ENCODE data around the gene GSG1L2.

The GSG1L2 gene

GRCh38 chr17:9828296-9829295 lies 6.7 kb upstream of the GSG1L2 start:
- no peak for TF ChIP-seq Cebpa-rat (IDR thresholded peaks at IDR 0.05)
- no peaks in the 10 kb centered on the region for H4K20me1 ChIP-seq
- peaks cover 19% of the 10 kb centered on the region for H3K4me1 ChIP-seq
- H3K36me3 ChIP-seq = no peaks in the 10 kb centered on the region
- no peak overlapping the region for H3K27ac ChIP-seq
- H3K9ac ChIP-seq = no peak overlapping the region
- no peaks in the 10 kb centered on the region for H3K9me3 ChIP-seq
- H3K27me3 ChIP-seq = no peaks in the 10 kb centered on the region
- no peak overlapping the region for H3K4me3 ChIP-seq
- no peak overlapping the region for H3K4me2 ChIP-seq

DNA sequence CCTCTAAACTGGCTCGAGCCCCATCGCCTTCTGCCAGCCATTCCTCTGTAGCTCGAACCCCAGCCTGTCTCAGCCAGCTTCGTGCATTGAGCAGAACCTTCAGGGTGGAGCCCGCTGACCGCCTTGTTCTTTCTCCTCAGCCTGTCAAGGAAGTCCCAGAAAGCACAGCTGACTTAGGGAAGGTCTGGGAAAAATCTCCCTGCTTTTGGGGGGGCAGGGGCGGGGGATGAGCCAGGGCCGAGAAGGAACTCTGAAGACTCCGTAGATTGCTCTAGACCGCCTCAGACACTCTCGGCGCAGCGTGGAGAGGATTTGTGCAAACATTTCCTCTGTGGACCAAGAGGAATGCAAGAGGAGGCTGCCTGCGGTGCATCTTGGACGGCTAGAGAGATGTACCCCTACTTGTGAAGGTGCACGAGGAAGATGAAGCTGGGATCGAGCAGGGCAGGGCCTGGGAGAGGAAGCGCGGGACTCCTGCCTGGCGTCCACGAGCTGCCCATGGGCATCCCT lies 3.8 kb upstream of the GSG1L2 start, which contains the start of gene GLP2R:
TSS of gene GLP2R (plus strand) at position 284 of the 510 bp plus-strand sequence. CDS start at position 424, 140 bp downstream.
- H3K9me3 ChIP-seq = no peaks in the 10 kb centered on the region
- no peak within 1 kb of the TSS for H3K4me3 ChIP-seq
- H3K9ac ChIP-seq = 0 out of 2 replicates have a peak within 1 kb of the TSS, but pooled peaks have one; percentile 42
- H3K36me3 ChIP-seq = no peaks in the 10 kb centered on the region
- H4K20me1 ChIP-seq = no peaks in the 10 kb centered on the region
- H3K4me1 ChIP-seq = peaks cover 36% of the 10 kb centered on the region
- no peaks in the 10 kb centered on the region for H3K27me3 ChIP-seq
- peak within 1 kb of the TSS; percentile 27; the same call in 1 of the 2 replicates for H3K4me2 ChIP-seq
- TF ChIP-seq Cebpa-rat (IDR thresholded peaks at IDR 0.05) = no peak
- no peak within 1 kb of the TSS for H3K27ac ChIP-seq

- no peaks in the 10 kb centered on the region for H3K27me3 ChIP-seq
- H3K4me3 ChIP-seq = no peak overlapping the region
- H3K9ac ChIP-seq = no peak overlapping the region
- H3K27ac ChIP-seq = no peak overlapping the region
- no peaks in the 10 kb centered on the region for H4K20me1 ChIP-seq
- H3K9me3 ChIP-seq = no peaks in the 10 kb centered on the region
- H3K4me2 ChIP-seq = peak overlapping the region; percentile 27; the same call in 1 of the 2 replicates
- H3K4me1 ChIP-seq = peaks cover 36% of the 10 kb centered on the region
- TF ChIP-seq Cebpa-rat (IDR thresholded peaks at IDR 0.05) = no peak
- H3K36me3 ChIP-seq = no peaks in the 10 kb centered on the region
Observed at GRCh38 chr17:9824797-9825338, 3.0 kb upstream of the GSG1L2 start.

DNA sequence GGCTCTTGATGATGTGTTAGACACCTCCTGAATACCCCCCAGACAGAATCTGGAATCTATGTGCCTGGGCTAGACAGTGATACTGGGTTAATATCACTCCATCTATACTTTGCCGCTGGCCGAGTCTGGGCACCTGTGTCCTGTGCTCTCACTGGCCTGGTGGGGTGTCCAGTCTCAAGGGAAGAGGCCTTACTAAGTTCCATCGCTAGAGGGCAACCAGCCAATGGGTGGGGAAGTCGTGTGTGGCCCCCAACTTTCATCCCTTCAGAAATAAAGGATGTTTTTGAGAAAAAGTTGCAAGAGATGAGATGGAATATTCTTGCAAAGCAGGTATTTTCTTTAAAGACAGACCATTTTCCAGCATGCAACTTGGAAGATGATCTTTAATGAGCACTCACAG lies 2.2 kb upstream of the GSG1L2 start:
- Histone ChIP-seq H4K20me1 (no peaks in the 10 kb centered on the region), H3K27me3 (no peaks in the 10 kb centered on the region)
- no peak for TF ChIP-seq Cebpa-rat (IDR thresholded peaks at IDR 0.05)

DNA sequence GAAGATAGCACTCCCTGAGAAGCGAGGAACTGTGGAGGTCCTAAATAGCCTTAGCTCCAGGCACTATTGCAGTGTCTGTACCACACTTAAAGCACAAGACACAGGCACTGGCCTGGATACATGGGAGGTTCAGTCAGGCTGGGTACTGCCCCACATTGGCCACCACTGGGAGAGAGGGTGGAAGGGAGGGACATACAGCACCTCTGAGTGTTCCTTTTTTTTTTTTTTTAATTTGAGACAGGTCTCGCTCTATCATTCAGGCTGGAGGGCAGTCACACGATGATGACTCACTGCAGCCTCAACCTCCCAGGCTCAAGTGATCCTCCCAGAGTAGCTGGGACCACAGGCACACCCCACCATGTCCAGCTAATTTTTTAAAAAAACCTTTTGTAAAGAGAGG lies 1.4 kb downstream of the GSG1L2 start:
- Histone ChIP-seq H3K9me3 (no peaks in the 10 kb centered on the region), H3K27ac (no peak overlapping the region), H3K9ac (no peak overlapping the region), H3K27me3 (no peaks in the 10 kb centered on the region), H3K4me2 (no peak overlapping the region), H3K36me3 (no peaks in the 10 kb centered on the region), H3K4me3 (no peak overlapping the region), H3K4me1 (peaks cover 39% of the 10 kb centered on the region), H4K20me1 (no peaks in the 10 kb centered on the region)
- no peak for TF ChIP-seq Cebpa-rat (IDR thresholded peaks at IDR 0.05)

More for the DNA sequence above, 2.2 kb upstream of the GSG1L2 start:
- no peak overlapping the region for H3K4me2 ChIP-seq
- peaks cover 36% of the 10 kb centered on the region for H3K4me1 ChIP-seq
- H3K9me3 ChIP-seq = no peaks in the 10 kb centered on the region
- H3K27ac ChIP-seq = no peak overlapping the region
- H3K4me3 ChIP-seq = no peak overlapping the region
- H3K36me3 ChIP-seq = no peaks in the 10 kb centered on the region
- H3K9ac ChIP-seq = no peak overlapping the region

- no peak for TF ChIP-seq Cebpa-rat (IDR thresholded peaks at IDR 0.05)
- Histone ChIP-seq H3K27ac (no peak overlapping the region), H3K4me2 (no peak overlapping the region), H3K9me3 (no peaks in the 10 kb centered on the region), H3K36me3 (no peaks in the 10 kb centered on the region), H3K27me3 (no peaks in the 10 kb centered on the region), H4K20me1 (no peaks in the 10 kb centered on the region), H3K4me3 (no peak overlapping the region), H3K4me1 (peaks cover 31% of the 10 kb centered on the region), H3K9ac (no peak overlapping the region)
Observed at GRCh38 chr17:9818760-9819159, 3.1 kb downstream of the GSG1L2 start.

GRCh38 chr17:9817086-9817485 lies 4.8 kb downstream of the GSG1L2 start:
- H3K27ac ChIP-seq = no peak overlapping the region
- H3K4me2 ChIP-seq = peak overlapping the region; percentile 36
- no peak overlapping the region for H3K9ac ChIP-seq
- no peak overlapping the region for H3K4me3 ChIP-seq
- TF ChIP-seq Cebpa-rat (IDR thresholded peaks at IDR 0.05) = no peak
- H3K36me3 ChIP-seq = no peaks in the 10 kb centered on the region
- no peaks in the 10 kb centered on the region for H3K9me3 ChIP-seq
- H3K4me1 ChIP-seq = peaks cover 21% of the 10 kb centered on the region
- no peaks in the 10 kb centered on the region for H4K20me1 ChIP-seq
- H3K27me3 ChIP-seq = no peaks in the 10 kb centered on the region

GRCh38 chr17:9816472-9816871 lies 5.4 kb downstream of the GSG1L2 start:
- Histone ChIP-seq H3K4me3 (no peak overlapping the region), H3K27me3 (no peaks in the 10 kb centered on the region), H3K27ac (no peak overlapping the region), H3K4me2 (peak overlapping the region; percentile 36; the same call in 1 of the 2 replicates), H4K20me1 (no peaks in the 10 kb centered on the region), H3K9me3 (no peaks in the 10 kb centered on the region), H3K4me1 (peaks cover 15% of the 10 kb centered on the region), H3K9ac (no peak overlapping the region), H3K36me3 (no peaks in the 10 kb centered on the region)
- no peak for TF ChIP-seq Cebpa-rat (IDR thresholded peaks at IDR 0.05)

DNA sequence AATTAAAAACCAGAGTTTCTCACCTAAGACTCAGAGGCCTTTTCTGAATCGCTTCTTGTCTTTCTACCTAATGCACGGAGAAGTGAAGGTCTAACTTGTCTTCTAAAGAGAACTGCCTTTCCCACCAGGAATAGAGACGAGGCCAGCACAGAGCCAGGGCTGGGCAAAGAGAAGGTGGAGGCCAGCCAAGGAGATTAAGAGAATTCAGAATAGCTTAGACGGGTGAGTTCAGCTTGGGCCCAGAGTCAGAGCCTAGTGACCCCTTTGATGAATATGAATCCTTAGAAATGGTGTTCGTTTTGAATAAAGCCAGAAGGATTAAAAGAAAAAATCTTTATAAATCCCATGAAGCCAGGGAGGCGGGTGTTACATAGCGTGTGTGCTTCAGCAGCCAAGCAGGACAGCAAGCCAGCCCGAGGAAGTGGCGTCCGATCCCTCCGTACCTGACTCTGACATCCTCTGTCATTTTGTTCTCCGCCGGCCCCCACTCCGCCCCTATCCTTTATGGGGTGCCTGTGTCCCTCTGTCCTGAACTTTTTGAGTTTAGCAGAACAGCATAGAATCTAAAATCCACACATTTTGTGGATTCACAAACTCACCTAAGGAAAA lies 7.4 kb downstream of the GSG1L2 start:
- Histone ChIP-seq H3K27ac (no peak overlapping the region), H3K9ac (no peak overlapping the region), H3K4me3 (no peak overlapping the region), H4K20me1 (no peaks in the 10 kb centered on the region), H3K27me3 (no peaks in the 10 kb centered on the region), H3K9me3 (no peaks in the 10 kb centered on the region), H3K36me3 (no peaks in the 10 kb centered on the region), H3K4me1 (peaks cover 23% of the 10 kb centered on the region), H3K4me2 (no peak overlapping the region)
- TF ChIP-seq Cebpa-rat (IDR thresholded peaks at IDR 0.05) = no peak
